Calu3 (cell line): Measurements from ENCODE around the gene GDI2. TPM values are rescaled to one million over a fixed set of nuclear protein-coding genes. Genes with fewer than 3 reads are reported as not detected.

Experiments used
- BruUV-seq: library from RNA; stranded (reverse); fragments of 400-500 nt; replicated peaks from 2 replicates; lab custom pipeline; 2021; lab: Mats Ljungman, UMichigan
- CTCF ChIA-PET: fragments of 300-600 bp; sonication (Branson Sonifier 250); formaldehyde crosslinking; loops from one replicate; lab custom pipeline; 2022; ENCODE audit warnings: antibody characterized with exemption; lab: Charles Lee
- DNase-seq: peaks from one replicate; pipeline ENCODE4 v3.0.0; 2022
- H3K27ac Mint-ChIP-seq: one replicate; pipeline ENCODE4 v1.8.0; 2022; ENCODE audit warnings: mixed read lengths; ENCODE audit not compliant: unreplicated experiment
- H3K27me3 Mint-ChIP-seq: one replicate; pipeline ENCODE4 v1.8.0; 2022; ENCODE audit warnings: mixed read lengths; ENCODE audit not compliant: unreplicated experiment
- H3K36me3 Mint-ChIP-seq: one replicate; pipeline ENCODE4 v1.8.0; 2022; ENCODE audit warnings: mild to moderate bottlenecking, moderate library complexity, mixed read lengths; ENCODE audit not compliant: insufficient read depth, unreplicated experiment
- H3K4me1 Mint-ChIP-seq: one replicate; pipeline ENCODE4 v1.8.0; 2022; ENCODE audit warnings: mild to moderate bottlenecking, low read depth, mixed read lengths; ENCODE audit not compliant: unreplicated experiment
- H3K4me3 Mint-ChIP-seq: one replicate; pipeline ENCODE4 v1.8.0; 2022; ENCODE audit warnings: mild to moderate bottlenecking, low read depth, moderate library complexity, mixed read lengths; ENCODE audit not compliant: unreplicated experiment
- H3K9me3 Mint-ChIP-seq: one replicate; pipeline ENCODE4 v1.8.0; 2022; ENCODE audit warnings: low read depth, mixed read lengths; ENCODE audit not compliant: unreplicated experiment
- intact Hi-C: fragments of 100-400 bp; cut with micrococcal nuclease; formaldehyde crosslinking; loops from one replicate; pipeline ENCODE4 v1.10.0; 2022; ENCODE audit not compliant: unreplicated experiment
- total RNA-seq: library from RNA; stranded (reverse); gene quantifications from 2 replicates; pipeline ENCODE4 v1.2.3, GENCODE V29; 2022
- TF ChIP-seq, protein P1 (sequence below): fragments of 200-600 bp; IDR thresholded peaks from one replicate; pipeline ENCODE4 v1.8.0; 2022; ENCODE audit warnings: antibody characterized with exemption; ENCODE audit not compliant: unreplicated experiment

Gene GDI2
- total RNA-seq, 1 experiment from 2014 or later: 215 TPM

- CTCF ChIA-PET: no interaction called here
Measured at GRCh38 chr10:5758927-5759326, 54.3 kb downstream of the GDI2 start.

DNA sequence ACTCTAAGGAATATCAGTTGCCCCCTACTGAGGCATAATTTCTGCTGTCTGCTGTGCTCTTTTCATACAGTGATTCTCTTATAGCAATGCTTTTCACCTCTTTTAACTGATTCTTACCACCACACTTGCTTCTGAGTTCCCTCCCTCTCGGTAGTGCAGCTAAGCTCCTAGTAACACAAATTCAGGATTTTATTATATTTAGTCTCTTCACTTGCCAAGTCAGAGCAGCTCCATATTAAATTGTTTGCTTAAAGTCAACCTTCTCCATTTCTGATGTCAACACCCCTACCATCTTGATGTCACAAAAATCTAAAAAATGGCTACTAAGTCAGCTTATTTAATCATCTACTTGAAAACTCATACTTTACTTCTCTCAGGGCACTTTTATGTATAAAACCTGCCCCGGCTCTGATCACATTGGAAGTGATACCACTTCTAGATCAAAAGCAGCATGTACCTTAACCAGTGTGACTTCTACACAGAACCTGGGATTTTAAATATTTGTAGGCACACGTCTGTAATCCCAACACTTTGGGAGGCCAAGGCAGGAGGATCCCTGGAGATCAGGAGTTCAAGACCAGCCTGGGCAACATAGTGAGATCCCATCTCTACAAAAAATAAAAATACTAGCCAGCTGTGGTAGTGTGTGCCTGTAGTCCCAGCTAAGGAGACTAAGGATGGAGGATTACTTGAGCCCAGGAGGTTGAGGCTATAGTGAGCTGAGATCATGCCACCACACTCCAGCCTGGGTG lies 55.3 kb downstream of the GDI2 start:
- TF ChIP-seq, protein P1, sequence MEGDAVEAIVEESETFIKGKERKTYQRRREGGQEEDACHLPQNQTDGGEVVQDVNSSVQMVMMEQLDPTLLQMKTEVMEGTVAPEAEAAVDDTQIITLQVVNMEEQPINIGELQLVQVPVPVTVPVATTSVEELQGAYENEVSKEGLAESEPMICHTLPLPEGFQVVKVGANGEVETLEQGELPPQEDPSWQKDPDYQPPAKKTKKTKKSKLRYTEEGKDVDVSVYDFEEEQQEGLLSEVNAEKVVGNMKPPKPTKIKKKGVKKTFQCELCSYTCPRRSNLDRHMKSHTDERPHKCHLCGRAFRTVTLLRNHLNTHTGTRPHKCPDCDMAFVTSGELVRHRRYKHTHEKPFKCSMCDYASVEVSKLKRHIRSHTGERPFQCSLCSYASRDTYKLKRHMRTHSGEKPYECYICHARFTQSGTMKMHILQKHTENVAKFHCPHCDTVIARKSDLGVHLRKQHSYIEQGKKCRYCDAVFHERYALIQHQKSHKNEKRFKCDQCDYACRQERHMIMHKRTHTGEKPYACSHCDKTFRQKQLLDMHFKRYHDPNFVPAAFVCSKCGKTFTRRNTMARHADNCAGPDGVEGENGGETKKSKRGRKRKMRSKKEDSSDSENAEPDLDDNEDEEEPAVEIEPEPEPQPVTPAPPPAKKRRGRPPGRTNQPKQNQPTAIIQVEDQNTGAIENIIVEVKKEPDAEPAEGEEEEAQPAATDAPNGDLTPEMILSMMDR: no peak
- peaks cover 49% of the 10 kb centered on the region for H3K36me3 Mint-ChIP-seq
- CTCF ChIA-PET: no interaction called here
- BruUV-seq: no TSS peak
- H3K9me3 Mint-ChIP-seq: no peaks in the 10 kb centered on the region
- intact Hi-C loops: no loop called here
- no peak for DNase-seq
- no peak overlapping the region for H3K27ac Mint-ChIP-seq
- no peaks in the 10 kb centered on the region for H3K4me1 Mint-ChIP-seq
- H3K27me3 Mint-ChIP-seq: no peaks in the 10 kb centered on the region
- no peak overlapping the region for H3K4me3 Mint-ChIP-seq

More at GRCh38 chr10:5758927-5759326, 54.3 kb downstream of the GDI2 start:
- Mint-ChIP-seq H3K9me3 (no peaks in the 10 kb centered on the region), H3K27me3 (no peaks in the 10 kb centered on the region), H3K4me3 (no peak overlapping the region), H3K36me3 (peaks cover 51% of the 10 kb centered on the region), H3K27ac (no peak overlapping the region), H3K4me1 (no peaks in the 10 kb centered on the region)
- TF ChIP-seq, protein P1: no peak
- intact Hi-C loops: no loop called here
- no TSS peak for BruUV-seq
- no peak for DNase-seq

GRCh38 chr10:5752301-5752871 lies 60.8 kb downstream of the GDI2 start:
- peaks cover 11% of the 10 kb centered on the region for H3K36me3 Mint-ChIP-seq
- CTCF ChIA-PET: no interaction called here
- intact Hi-C loops: no loop called here
- no peaks in the 10 kb centered on the region for H3K27me3 Mint-ChIP-seq
- H3K4me3 Mint-ChIP-seq: no peak overlapping the region
- BruUV-seq: no TSS peak
- TF ChIP-seq, protein P1: no peak
- no peaks in the 10 kb centered on the region for H3K4me1 Mint-ChIP-seq
- no peaks in the 10 kb centered on the region for H3K9me3 Mint-ChIP-seq
- H3K27ac Mint-ChIP-seq: no peak overlapping the region
- no peak for DNase-seq

DNA sequence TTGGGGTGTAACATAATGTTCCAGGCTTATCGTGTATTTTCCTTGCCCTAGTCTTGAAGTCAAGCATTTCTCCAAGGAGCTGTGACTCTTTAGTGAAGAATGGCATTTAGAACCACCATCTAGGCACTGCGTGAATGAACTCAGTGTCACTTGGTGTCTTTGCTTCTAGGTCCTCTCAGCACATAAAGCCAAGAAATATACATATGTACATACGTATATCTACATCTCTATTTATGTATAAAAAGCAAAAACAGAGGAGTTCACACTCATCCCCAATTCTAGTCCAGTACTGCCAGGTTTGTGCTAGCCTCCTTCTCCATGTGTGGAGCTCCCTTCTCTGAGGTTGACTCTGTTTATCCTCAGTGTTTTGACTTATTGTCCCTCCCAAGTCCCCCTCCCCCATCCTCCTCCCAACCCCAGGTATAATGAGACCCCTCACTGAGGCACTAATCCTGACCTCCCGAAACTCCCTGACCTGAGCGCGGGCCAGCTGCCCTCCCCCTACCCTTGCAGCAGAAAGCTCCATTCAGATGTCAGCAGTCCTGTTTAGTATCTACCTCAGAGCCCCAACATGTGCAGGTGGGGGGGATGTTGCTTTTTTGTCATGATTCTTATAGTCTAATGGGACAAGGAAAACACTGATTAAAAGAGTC lies 61.5 kb downstream of the GDI2 start:
- no peak for DNase-seq
- CTCF ChIA-PET: no interaction called here
- Mint-ChIP-seq H3K4me1 (no peaks in the 10 kb centered on the region), H3K36me3 (peaks cover 6% of the 10 kb centered on the region), H3K9me3 (no peaks in the 10 kb centered on the region), H3K4me3 (no peak overlapping the region), H3K27ac (no peak overlapping the region), H3K27me3 (no peaks in the 10 kb centered on the region)
- intact Hi-C loops: no loop called here
- BruUV-seq: no TSS peak
- TF ChIP-seq, protein P1: no peak
